Tibial artery (tissue), 4 donors: ENCODE data around the gene EMX2.

Source experiments
- DNase-seq, 2 donors: peaks; one replicate each; pipeline ENCODE4 v3.0.0-alpha.2; 2019
- H3K27ac ChIP-seq, 2 donors: fragments of 200-600 bp; sonication (generic) in 1 of 2; 1 replicate in 1 of 2; 2 replicates in 1 of 2; pipeline ENCODE4 v1.5.1; 2018 to 2019; ENCODE audit warnings: mild to moderate bottlenecking in 1 of 2
- H3K27me3 ChIP-seq, 2 donors: fragments of 200-600 bp; sonication (generic) in 1 of 2; one replicate each; pipeline versions ENCODE4 v1.5.1 to v1.6.0; 2016 to 2019
- H3K36me3 ChIP-seq, 3 donors: fragments of 200-600 bp; sonication (generic) in 2 of 3; one replicate each; pipeline ENCODE4 v1.5.1; 2016 to 2019; ENCODE audit warnings: mild to moderate bottlenecking in 2 of 3
- H3K4me1 ChIP-seq, 4 donors: fragments of 200-600 bp; sonication (generic) in 2 of 4; 1 replicate in 3 of 4; 2 replicates in 1 of 4; pipeline ENCODE4 v1.5.1; 2016 to 2019
- H3K4me3 ChIP-seq, 2 donors: fragments of 200-600 bp; sonication (generic) in 1 of 2; 1 replicate in 1 of 2; 2 replicates in 1 of 2; pipeline ENCODE4 v1.5.1; 2018 to 2019; ENCODE audit warnings: mild to moderate bottlenecking in 2 of 2
- H3K9me3 ChIP-seq, 3 donors: fragments of 200-600 bp; sonication (generic) in 1 of 3; one replicate each; pipeline ENCODE4 v1.5.1; 2016 to 2019
- intact Hi-C: fragments of 100-400 bp; cut with DNase I; formaldehyde crosslinking; loops from one replicate; pipeline ENCODE4 v1.15.0; 2023; ENCODE audit warnings: low total_unique reads
- TF ChIP-seq, protein P1 (sequence below), 2 experiments: fragments of 200-600 bp in 1 of 2; fragments of 450-650 bp in 1 of 2; IDR thresholded peaks; one replicate each; pipeline ENCODE4 v1.5.1; 2017 to 2019; ENCODE audit warnings: antibody characterized with exemption in 2 of 2, mild to moderate bottlenecking in 1 of 2, moderate library complexity in 1 of 2

EMX2 gene

DNA sequence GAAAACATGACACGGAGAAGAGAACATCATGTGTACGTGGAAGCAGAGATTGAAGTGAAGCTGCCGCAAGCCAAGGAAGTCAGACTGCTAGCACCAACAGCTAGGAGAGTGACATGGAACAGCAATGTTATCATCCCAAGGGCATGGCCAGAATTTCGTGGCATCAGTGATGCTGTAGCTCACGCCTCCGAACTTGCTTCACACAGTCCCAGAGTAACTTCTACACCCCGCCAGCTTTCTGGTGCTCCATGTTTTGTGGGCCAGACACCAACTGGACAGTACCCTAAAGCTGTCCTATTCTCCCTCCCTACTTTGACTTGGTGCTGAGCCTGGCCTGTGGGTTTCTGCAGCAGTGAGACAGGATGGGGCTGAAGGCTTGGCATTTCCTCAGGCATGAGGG is 33.0 kb upstream of the EMX2 start:
- Histone ChIP-seq H3K9me3 (no peaks in the 10 kb centered on the region), H3K4me3 (no peak overlapping the region), H3K4me1 (no peaks in the 10 kb centered on the region), H3K27me3 (no peaks in the 10 kb centered on the region), H3K36me3 (no peaks in the 10 kb centered on the region), H3K27ac (no peak overlapping the region)
- TF ChIP-seq, protein P1, sequence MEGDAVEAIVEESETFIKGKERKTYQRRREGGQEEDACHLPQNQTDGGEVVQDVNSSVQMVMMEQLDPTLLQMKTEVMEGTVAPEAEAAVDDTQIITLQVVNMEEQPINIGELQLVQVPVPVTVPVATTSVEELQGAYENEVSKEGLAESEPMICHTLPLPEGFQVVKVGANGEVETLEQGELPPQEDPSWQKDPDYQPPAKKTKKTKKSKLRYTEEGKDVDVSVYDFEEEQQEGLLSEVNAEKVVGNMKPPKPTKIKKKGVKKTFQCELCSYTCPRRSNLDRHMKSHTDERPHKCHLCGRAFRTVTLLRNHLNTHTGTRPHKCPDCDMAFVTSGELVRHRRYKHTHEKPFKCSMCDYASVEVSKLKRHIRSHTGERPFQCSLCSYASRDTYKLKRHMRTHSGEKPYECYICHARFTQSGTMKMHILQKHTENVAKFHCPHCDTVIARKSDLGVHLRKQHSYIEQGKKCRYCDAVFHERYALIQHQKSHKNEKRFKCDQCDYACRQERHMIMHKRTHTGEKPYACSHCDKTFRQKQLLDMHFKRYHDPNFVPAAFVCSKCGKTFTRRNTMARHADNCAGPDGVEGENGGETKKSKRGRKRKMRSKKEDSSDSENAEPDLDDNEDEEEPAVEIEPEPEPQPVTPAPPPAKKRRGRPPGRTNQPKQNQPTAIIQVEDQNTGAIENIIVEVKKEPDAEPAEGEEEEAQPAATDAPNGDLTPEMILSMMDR (IDR thresholded peaks at IDR 0.05), result no peak
- DNase-seq, result no peak
- intact Hi-C loops, result no loop called here

DNA sequence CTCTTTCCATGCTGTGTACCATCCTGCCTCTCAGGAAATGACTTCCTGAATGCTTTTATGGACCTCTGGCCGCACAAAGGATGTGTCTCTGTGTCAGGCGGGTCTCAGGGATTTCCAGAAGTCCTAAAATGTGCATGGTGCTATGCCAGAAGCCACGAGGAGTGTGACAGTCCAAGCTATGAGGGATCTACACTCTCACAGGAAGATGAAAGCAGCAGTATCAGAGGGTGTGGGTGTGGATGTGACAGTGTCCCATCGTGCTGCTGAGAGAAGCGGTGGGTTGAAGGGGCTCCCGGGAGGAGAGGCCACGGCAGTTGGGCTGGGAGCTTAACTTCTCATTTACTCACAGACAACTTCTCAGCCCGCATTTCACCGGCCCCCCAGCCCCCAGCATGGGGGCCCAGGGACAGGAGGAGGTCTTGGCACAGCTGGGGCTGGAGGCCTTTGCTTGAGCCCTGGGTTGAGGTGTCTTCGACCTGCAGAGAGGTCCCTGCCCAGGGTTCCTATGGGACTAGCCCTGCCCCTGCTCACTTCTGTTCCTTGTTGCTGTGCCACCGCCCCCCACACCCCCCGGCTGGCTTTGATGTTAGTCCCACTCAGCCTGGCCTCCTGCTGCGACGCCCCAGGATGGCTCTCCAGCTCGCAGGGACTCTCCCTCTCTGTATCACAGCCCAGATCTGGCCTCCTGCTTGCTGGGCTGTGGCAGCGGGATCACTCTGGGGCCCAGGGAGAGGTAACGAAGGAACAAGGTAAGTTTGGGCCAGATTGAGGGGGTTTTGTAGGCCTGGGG is 30.8 kb upstream of the EMX2 start:
- no peaks in the 10 kb centered on the region for H3K27me3 ChIP-seq
- DNase-seq, result no peak
- intact Hi-C loops, result no loop called here
- TF ChIP-seq, protein P1 (IDR thresholded peaks at IDR 0.05), result no peak
- H3K9me3 ChIP-seq, result no peaks in the 10 kb centered on the region
- H3K4me1 ChIP-seq, result no peaks in the 10 kb centered on the region
- H3K27ac ChIP-seq, result no peak overlapping the region
- no peak overlapping the region for H3K4me3 ChIP-seq
- H3K36me3 ChIP-seq, result no peaks in the 10 kb centered on the region

DNA sequence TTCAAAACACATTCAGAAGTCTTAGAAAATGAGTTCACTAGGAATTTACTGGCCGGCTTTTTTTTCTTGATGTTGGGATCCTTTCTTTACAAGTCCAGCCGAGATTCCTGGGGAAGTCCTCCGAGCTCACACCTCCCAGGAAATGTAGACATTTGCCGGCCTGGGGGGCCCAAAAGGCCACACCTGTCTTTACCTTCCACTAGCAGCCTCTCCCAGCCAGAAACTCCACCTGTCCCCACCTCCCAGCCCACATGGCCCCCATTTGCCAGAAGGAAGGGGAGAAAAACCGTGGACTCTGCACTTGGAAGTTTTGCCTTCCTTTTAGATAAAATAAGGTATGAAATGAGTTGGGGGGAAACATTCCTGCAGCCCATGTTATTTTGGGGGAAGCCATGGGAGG is 27.6 kb upstream of the EMX2 start:
- Histone ChIP-seq H3K27me3 (no peaks in the 10 kb centered on the region), H3K36me3 (no peaks in the 10 kb centered on the region), H3K27ac (no peak overlapping the region), H3K9me3 (no peaks in the 10 kb centered on the region), H3K4me3 (no peak overlapping the region), H3K4me1 (peaks cover 0 to 1% (median 0%) of the 10 kb centered on the region in 4 donors)
- intact Hi-C loops, result no loop called here
- no peak for DNase-seq
- TF ChIP-seq, protein P1 (IDR thresholded peaks at IDR 0.05), result no peak

DNA sequence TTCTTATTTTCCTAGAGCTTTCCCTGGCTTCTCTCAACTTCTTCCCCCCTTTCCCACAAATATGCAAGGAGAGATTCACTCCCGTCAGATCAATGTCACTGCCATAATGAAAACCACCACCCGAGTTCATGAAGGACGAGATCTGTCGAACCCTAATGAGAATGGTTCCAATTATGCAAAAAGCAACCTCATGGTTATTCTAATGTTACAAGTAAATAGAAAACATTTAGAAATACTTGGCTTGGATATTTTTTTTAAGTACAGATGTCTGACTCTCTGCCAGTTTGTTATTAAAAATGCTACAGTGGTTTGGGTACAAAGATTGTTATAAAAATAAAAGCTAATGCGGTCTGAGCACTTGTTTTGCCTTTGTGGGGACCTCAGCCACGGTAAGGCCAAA is 25.9 kb upstream of the EMX2 start:
- Histone ChIP-seq H3K27ac (no peak overlapping the region), H3K4me1 (peaks cover 0 to 9% (median 0%) of the 10 kb centered on the region in 4 donors)

DNA sequence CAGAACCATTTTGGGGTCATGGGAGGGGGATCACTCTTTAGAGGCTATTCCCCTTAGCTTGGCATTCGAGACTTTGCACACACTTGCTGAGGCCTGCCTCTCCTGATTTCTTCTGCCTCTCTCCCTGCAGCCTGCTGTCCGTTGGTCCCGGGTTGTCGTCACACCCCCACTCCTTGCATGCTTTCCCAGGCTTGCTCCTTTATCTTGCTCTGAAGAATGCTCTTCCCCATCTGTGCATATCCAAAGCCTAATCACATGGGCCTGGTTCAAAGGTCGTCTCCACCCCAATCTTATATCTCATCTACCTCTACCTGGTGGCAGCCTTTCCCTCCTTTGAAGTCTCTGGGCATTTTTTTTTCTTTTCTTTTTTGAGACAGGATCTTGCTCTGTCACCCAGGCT is 24.3 kb upstream of the EMX2 start:
- H3K9me3 ChIP-seq, result no peaks in the 10 kb centered on the region
- TF ChIP-seq, protein P1 (IDR thresholded peaks at IDR 0.05), result no peak
- no peaks in the 10 kb centered on the region for H3K27me3 ChIP-seq
- H3K27ac ChIP-seq, result no peak overlapping the region
- DNase-seq, result no peak
- H3K36me3 ChIP-seq, result no peaks in the 10 kb centered on the region
- peaks cover 0 to 9% (median 0%) of the 10 kb centered on the region in 4 donors for H3K4me1 ChIP-seq
- intact Hi-C loops, result no loop called here
- no peak overlapping the region for H3K4me3 ChIP-seq

More for the DNA sequence above, 25.9 kb upstream of the EMX2 start:
- H3K4me3 ChIP-seq, result no peak overlapping the region
- H3K9me3 ChIP-seq, result no peaks in the 10 kb centered on the region
- no peak for DNase-seq
- intact Hi-C loops, result no loop called here
- TF ChIP-seq, protein P1 (IDR thresholded peaks at IDR 0.05), result no peak
- H3K36me3 ChIP-seq, result no peaks in the 10 kb centered on the region
- no peaks in the 10 kb centered on the region for H3K27me3 ChIP-seq
